CD8-positive, alpha-beta memory T cell (primary cell): Measurements from ENCODE around the gene LRBA. TPM values are rescaled to one million over a fixed set of nuclear protein-coding genes. Genes with fewer than 3 reads are reported as not detected.
A peak's percentile ranks its signal among the peaks of the same experiment; 100 is the strongest.

ENCODE experiments used
- CTCF ChIA-PET: fragments of 350-600 bp; sonication (Branson Sonifier 250); formaldehyde crosslinking; loops from one replicate; lab custom pipeline; 2021; ENCODE audit warnings: antibody characterized with exemption; lab: Charles Lee
- POLR2A ChIA-PET: fragments of 350-600 bp; sonication (Branson Sonifier 250); formaldehyde crosslinking; loops from one replicate; lab custom pipeline; 2021; ENCODE audit warnings: antibody characterized with exemption; lab: Charles Lee
- DNase-seq, 5 donors: peaks; one replicate each; pipeline versions ENCODE4 v3.0.0 to v3.0.0-alpha.2; 2020 to 2022; ENCODE audit warnings: mixed read lengths in 1 of 5
- H3K27ac ChIP-seq: one replicate; pipeline ENCODE4 v1.7.0; 2013; ENCODE audit warnings: low read depth, mild to moderate bottlenecking, low read length, moderate library complexity
- H3K27me3 ChIP-seq: 2 replicates; pipeline ENCODE4 v1.7.0; 2013; ENCODE audit warnings: low read length, mild to moderate bottlenecking; ENCODE audit not compliant: insufficient read depth, poor library complexity, severe bottlenecking
- H3K36me3 ChIP-seq: 2 replicates; pipeline ENCODE4 v1.7.0; 2013; ENCODE audit warnings: mild to moderate bottlenecking, low read length, moderate library complexity; ENCODE audit not compliant: insufficient read depth
- H3K4me1 ChIP-seq: 2 replicates; pipeline ENCODE4 v1.7.0; 2013; ENCODE audit warnings: mild to moderate bottlenecking, low read length, moderate library complexity; ENCODE audit not compliant: insufficient read depth
- H3K4me3 ChIP-seq: 2 replicates; pipeline ENCODE4 v1.7.0; 2013; ENCODE audit warnings: mild to moderate bottlenecking, low read length
- H3K9me3 ChIP-seq: 2 replicates; pipeline ENCODE4 v1.7.0; 2013; ENCODE audit warnings: mild to moderate bottlenecking, low read length
- H3K27ac Mint-ChIP-seq, 8 donors: one replicate each; pipeline ENCODE4 v1.8.0; 2020 to 2021; ENCODE audit warnings: mixed read lengths in 8 of 8, mild to moderate bottlenecking in 6 of 8, inconsistent platforms in 3 of 8, moderate library complexity in 3 of 8
- H3K27me3 Mint-ChIP-seq, 2 donors: one replicate each; pipeline ENCODE4 v1.8.0; 2020 to 2021; ENCODE audit warnings: mixed read lengths in 2 of 2, mild to moderate bottlenecking in 1 of 2, moderate library complexity in 1 of 2
- H3K36me3 Mint-ChIP-seq, 3 donors: one replicate each; pipeline ENCODE4 v1.8.0; 2020 to 2021; ENCODE audit warnings: mixed read lengths in 3 of 3, inconsistent platforms in 1 of 3, mild to moderate bottlenecking in 1 of 3
- H3K4me1 Mint-ChIP-seq, 3 donors: one replicate each; pipeline ENCODE4 v1.8.0; 2020 to 2021; ENCODE audit warnings: mixed read lengths in 3 of 3, inconsistent platforms in 1 of 3, mild to moderate bottlenecking in 1 of 3
- H3K4me3 Mint-ChIP-seq, 7 donors: one replicate each; pipeline ENCODE4 v1.8.0; 2020 to 2021; ENCODE audit warnings: mixed read lengths in 7 of 7, mild to moderate bottlenecking in 6 of 7, moderate library complexity in 4 of 7, inconsistent platforms in 2 of 7
- H3K9me3 Mint-ChIP-seq, 5 donors: one replicate each; pipeline ENCODE4 v1.8.0; 2020 to 2022; ENCODE audit warnings: mixed read lengths in 5 of 5, mild to moderate bottlenecking in 3 of 5, moderate library complexity in 2 of 5, inconsistent platforms in 1 of 5
- polyA plus RNA-seq: library from polyadenylated mRNA; unstranded; fragments of 300-500 nt; fragmentation: Illumina TruSeq; gene quantifications from one replicate; pipeline ENCODE4 v1.2.3, GENCODE V29; 2021
- total RNA-seq, 2 experiments: library from RNA; stranded (reverse); gene quantifications; one replicate each; pipeline ENCODE4 v1.2.3, GENCODE V29; 2021

Gene LRBA
- total and polyA plus RNA-seq, 3 experiments from 2014 or later, result 25.9 to 61.9 (median 56.4) TPM

DNA sequence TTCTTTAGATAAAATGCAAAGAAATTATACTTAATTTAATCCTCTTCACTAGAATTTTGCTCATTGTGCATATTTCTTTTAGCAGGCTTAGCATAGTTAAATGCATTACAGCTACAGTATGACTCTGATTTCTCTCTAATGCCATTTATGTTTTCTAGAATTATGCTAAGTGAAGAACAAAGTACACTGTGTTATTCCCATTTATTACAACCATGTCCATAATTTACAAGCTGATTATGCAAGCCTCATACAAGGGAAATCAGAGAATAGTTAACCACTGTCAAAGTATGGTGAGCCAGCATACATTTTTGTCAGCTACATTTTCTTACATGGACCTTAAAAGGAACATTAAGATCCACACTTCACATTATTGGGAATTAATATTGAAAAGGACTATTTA lies 334.0 kb downstream of the LRBA start:
- DNase-seq, result no peak
- no peaks in the 10 kb centered on the region for H3K4me1 ChIP-seq
- Mint-ChIP-seq H3K27me3 (no peaks in the 10 kb centered on the region), H3K27ac (no peak overlapping the region), H3K36me3 (peaks cover 10 to 50% (median 23%) of the 10 kb centered on the region in 3 donors), H3K9me3 (no peaks in the 10 kb centered on the region), H3K4me1 (peaks cover 3 to 6% (median 5%) of the 10 kb centered on the region in 3 donors), H3K4me3 (no peak overlapping the region)
- no peaks in the 10 kb centered on the region for H3K27me3 ChIP-seq
- ChIA-PET CTCF (no interaction called here), POLR2A (no interaction called here)
- H3K27ac ChIP-seq, result no peak overlapping the region
- no peaks in the 10 kb centered on the region for H3K36me3 ChIP-seq
- no peaks in the 10 kb centered on the region for H3K9me3 ChIP-seq
- no peak overlapping the region for H3K4me3 ChIP-seq

- POLR2A ChIA-PET, result no interaction called here
Observed at GRCh38 chr4:150680651-150681050, 334.4 kb downstream of the LRBA start.

DNA sequence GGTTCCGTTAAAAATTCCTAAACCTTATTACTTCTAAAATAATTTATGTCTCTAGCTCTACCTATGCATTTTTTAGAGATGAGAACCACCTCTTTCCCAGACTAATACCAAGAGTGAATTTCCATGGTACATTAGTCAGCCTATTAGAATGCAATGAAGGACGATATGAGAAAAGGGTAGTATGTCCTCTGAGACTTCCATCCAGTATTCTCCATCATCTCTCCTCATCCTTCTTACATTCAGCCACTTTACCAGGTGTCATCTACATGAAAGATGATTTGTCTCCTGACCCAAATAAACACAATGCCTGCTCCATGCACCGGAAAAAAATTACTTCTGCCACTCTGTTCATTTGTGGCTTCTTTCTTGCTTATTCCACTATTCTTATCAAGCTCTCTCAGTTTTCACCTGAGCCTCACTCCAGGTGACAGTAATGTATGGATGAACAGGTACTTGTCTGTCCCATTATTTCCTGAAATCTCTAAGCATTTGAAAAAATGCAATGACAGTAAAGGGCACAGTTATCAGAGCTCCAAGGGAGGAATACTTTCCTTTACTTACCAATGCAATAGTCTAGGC lies 335.2 kb downstream of the LRBA start:
- Histone ChIP-seq H3K4me3 (no peak overlapping the region), H3K27me3 (no peaks in the 10 kb centered on the region), H3K9me3 (no peaks in the 10 kb centered on the region), H3K27ac (no peak overlapping the region), H3K36me3 (no peaks in the 10 kb centered on the region), H3K4me1 (no peaks in the 10 kb centered on the region)
- ChIA-PET CTCF (no interaction called here), POLR2A (no interaction called here)
- Mint-ChIP-seq H3K27me3 (no peaks in the 10 kb centered on the region), H3K4me3 (no peak overlapping the region), H3K27ac (no peak overlapping the region), H3K9me3 (no peaks in the 10 kb centered on the region), H3K36me3 (peaks cover 7 to 46% (median 21%) of the 10 kb centered on the region in 3 donors), H3K4me1 (peaks cover 1 to 5% (median 4%) of the 10 kb centered on the region in 3 donors)
- no peak for DNase-seq

More at GRCh38 chr4:150680651-150681050, 334.4 kb downstream of the LRBA start:
- Mint-ChIP-seq H3K9me3 (no peaks in the 10 kb centered on the region), H3K4me1 (peaks cover 2 to 6% (median 5%) of the 10 kb centered on the region in 3 donors), H3K4me3 (no peak overlapping the region), H3K27ac (no peak overlapping the region), H3K36me3 (peaks cover 8 to 49% (median 23%) of the 10 kb centered on the region in 3 donors), H3K27me3 (no peaks in the 10 kb centered on the region)
- no peaks in the 10 kb centered on the region for H3K4me1 ChIP-seq
- no peaks in the 10 kb centered on the region for H3K27me3 ChIP-seq
- no peaks in the 10 kb centered on the region for H3K36me3 ChIP-seq
- CTCF ChIA-PET, result no interaction called here
- no peak overlapping the region for H3K27ac ChIP-seq
- no peaks in the 10 kb centered on the region for H3K9me3 ChIP-seq
- DNase-seq, result no peak
- no peak overlapping the region for H3K4me3 ChIP-seq

DNA sequence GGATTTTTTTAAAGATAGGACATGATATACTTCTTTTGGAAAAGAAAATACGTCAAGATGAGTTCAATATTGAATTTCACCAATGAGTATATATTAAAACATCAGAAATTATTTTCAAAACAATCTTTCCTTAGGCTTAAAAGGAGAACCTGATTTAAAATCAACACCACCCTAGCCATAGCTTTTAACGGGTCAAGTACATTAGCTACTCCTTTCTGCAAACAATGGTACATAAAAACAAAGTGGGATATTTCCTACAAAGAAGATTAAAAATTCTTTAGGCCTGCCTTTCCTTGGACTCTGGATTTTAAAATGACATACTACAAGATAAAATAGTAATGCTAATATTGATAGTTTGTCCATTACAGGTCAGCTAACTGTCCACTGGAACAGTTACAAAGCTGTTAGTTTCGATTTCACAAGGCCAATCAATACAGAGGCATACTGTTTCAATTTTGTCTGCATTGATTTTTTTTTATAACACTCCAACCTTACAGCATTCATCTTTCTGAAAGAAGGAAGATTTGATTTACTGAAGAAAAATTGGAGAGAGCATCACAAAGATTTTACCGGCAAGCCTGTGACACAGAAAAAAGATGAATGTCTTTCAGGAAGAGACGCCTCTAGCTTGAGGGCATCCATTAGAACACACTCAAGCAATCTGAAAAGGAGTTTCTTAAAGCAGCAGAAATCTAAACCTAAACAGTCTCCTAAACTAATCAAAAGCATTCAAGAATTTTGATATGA lies 335.9 kb downstream of the LRBA start:
- no peaks in the 10 kb centered on the region for H3K4me1 ChIP-seq
- H3K27me3 ChIP-seq, result no peaks in the 10 kb centered on the region
- ChIA-PET POLR2A (no interaction called here), CTCF (no interaction called here)
- no peaks in the 10 kb centered on the region for H3K9me3 ChIP-seq
- no peak overlapping the region for H3K4me3 ChIP-seq
- no peaks in the 10 kb centered on the region for H3K36me3 ChIP-seq
- no peak overlapping the region for H3K27ac ChIP-seq
- H3K4me1 Mint-ChIP-seq, result peaks cover 0 to 3% (median 1%) of the 10 kb centered on the region in 3 donors
- no peak overlapping the region for H3K4me3 Mint-ChIP-seq
- H3K9me3 Mint-ChIP-seq, result no peaks in the 10 kb centered on the region
- H3K27ac Mint-ChIP-seq, result no peak overlapping the region
- DNase-seq, result no peak
- peaks cover 7 to 43% (median 21%) of the 10 kb centered on the region in 3 donors for H3K36me3 Mint-ChIP-seq
- H3K27me3 Mint-ChIP-seq, result no peaks in the 10 kb centered on the region

DNA sequence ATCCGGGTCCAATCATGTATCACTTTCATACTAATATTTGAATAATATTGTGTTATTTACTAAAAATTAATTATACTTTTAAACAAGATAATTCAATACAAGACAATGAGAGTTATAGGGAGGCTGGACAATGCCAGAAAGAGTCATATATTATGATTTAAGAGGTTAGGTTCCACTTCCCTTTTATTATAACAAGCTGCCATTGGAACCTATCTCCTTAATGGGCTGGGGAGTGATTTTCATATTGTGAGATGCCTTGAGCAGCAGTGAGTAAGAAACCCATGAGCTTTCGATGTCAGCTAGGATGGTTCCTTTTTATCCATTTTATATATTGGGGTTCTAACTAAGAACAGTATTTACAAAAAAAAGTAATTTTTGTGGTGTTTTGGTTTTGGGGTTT lies 341.3 kb downstream of the LRBA start:
- H3K4me1 ChIP-seq, result no peaks in the 10 kb centered on the region
- no peaks in the 10 kb centered on the region for H3K27me3 Mint-ChIP-seq
- DNase-seq, result no peak
- H3K4me1 Mint-ChIP-seq, result peaks cover 0 to 5% (median 3%) of the 10 kb centered on the region in 3 donors
- no peaks in the 10 kb centered on the region for H3K9me3 Mint-ChIP-seq
- POLR2A ChIA-PET, result no interaction called here
- H3K27me3 ChIP-seq, result no peaks in the 10 kb centered on the region
- CTCF ChIA-PET, result no interaction called here
- H3K4me3 Mint-ChIP-seq, result no peak overlapping the region
- no peaks in the 10 kb centered on the region for H3K9me3 ChIP-seq
- no peak overlapping the region for H3K4me3 ChIP-seq
- H3K36me3 Mint-ChIP-seq, result peaks cover 3 to 14% (median 6%) of the 10 kb centered on the region in 3 donors
- H3K27ac Mint-ChIP-seq, result no peak overlapping the region
- no peaks in the 10 kb centered on the region for H3K36me3 ChIP-seq
- no peak overlapping the region for H3K27ac ChIP-seq

GRCh38 chr4:150668824-150669223 lies 346.3 kb downstream of the LRBA start:
- H3K4me1 ChIP-seq, result no peaks in the 10 kb centered on the region
- no peaks in the 10 kb centered on the region for H3K9me3 ChIP-seq
- H3K27ac Mint-ChIP-seq, result no peak overlapping the region
- no peaks in the 10 kb centered on the region for H3K36me3 ChIP-seq
- DNase-seq, result no peak
- H3K4me3 Mint-ChIP-seq, result no peak overlapping the region
- no peaks in the 10 kb centered on the region for H3K27me3 Mint-ChIP-seq
- no peaks in the 10 kb centered on the region for H3K27me3 ChIP-seq
- H3K4me1 Mint-ChIP-seq, result peaks cover 0 to 9% (median 2%) of the 10 kb centered on the region in 3 donors
- ChIA-PET POLR2A (no interaction called here), CTCF (no interaction called here)
- H3K9me3 Mint-ChIP-seq, result no peaks in the 10 kb centered on the region
- H3K4me3 ChIP-seq, result no peak overlapping the region
- H3K27ac ChIP-seq, result no peak overlapping the region
- peaks cover 0 to 20% (median 13%) of the 10 kb centered on the region in 3 donors for H3K36me3 Mint-ChIP-seq

DNA sequence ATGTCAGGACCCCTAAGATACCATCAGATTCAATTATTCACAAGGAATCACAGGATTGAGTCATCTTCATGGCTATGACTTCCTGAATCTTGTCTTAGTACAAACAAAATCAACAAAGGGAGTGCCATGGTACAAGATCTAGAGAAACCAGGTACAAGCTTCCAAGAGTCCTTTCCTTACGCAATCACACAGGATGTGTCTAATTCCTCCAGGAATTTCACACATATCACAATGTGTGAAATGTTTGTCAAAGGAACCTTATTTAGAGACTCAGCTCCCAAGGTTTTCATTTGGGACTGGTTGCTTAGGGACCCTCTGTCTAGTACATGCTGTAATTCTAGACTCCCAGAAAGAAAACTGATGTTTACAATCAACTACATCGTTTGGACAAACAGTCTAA lies 350.1 kb downstream of the LRBA start:
- ChIA-PET POLR2A (no interaction called here), CTCF (no interaction called here)
- no peaks in the 10 kb centered on the region for H3K9me3 ChIP-seq
- no peak overlapping the region for H3K4me3 Mint-ChIP-seq
- no peak for DNase-seq
- no peaks in the 10 kb centered on the region for H3K27me3 Mint-ChIP-seq
- H3K27me3 ChIP-seq, result no peaks in the 10 kb centered on the region
- no peak overlapping the region for H3K27ac ChIP-seq
- H3K36me3 Mint-ChIP-seq, result peaks cover 0 to 24% (median 13%) of the 10 kb centered on the region in 3 donors
- no peak overlapping the region for H3K27ac Mint-ChIP-seq
- H3K4me1 Mint-ChIP-seq, result peaks cover 0 to 4% (median 4%) of the 10 kb centered on the region in 3 donors
- no peaks in the 10 kb centered on the region for H3K4me1 ChIP-seq
- no peaks in the 10 kb centered on the region for H3K9me3 Mint-ChIP-seq
- H3K4me3 ChIP-seq, result no peak overlapping the region
- no peaks in the 10 kb centered on the region for H3K36me3 ChIP-seq

DNA sequence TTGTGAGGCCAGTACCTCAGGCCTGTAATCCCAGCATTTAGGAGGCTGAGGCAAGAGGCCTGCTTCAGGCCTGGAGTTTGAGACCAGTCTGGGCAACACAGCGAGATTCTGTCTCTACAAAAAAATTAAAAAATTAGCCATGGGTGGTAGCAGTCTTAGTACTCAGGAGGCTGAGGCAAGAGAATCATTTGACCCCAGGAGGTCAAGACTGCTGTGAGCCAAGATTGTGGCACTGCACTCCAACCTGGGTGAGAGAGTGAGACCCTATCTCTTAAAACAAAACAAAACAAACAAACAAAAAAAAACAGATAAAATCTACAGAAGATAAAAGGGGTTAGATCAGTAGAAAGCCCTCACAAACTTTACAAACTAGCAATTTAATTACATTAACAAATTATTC lies 352.4 kb downstream of the LRBA start:
- H3K4me1 ChIP-seq, result no peaks in the 10 kb centered on the region
- Mint-ChIP-seq H3K36me3 (peaks cover 0 to 18% (median 12%) of the 10 kb centered on the region in 3 donors), H3K27me3 (no peaks in the 10 kb centered on the region), H3K4me3 (no peak overlapping the region), H3K9me3 (no peaks in the 10 kb centered on the region), H3K4me1 (peaks cover 0 to 4% (median 2%) of the 10 kb centered on the region in 3 donors), H3K27ac (peak overlapping the region in 1 of 8 donors; percentile 28)
- H3K4me3 ChIP-seq, result no peak overlapping the region
- H3K27ac ChIP-seq, result no peak overlapping the region
- CTCF ChIA-PET, result no interaction called here
- no peaks in the 10 kb centered on the region for H3K9me3 ChIP-seq
- DNase-seq, result no peak
- POLR2A ChIA-PET, result no interaction called here
- H3K36me3 ChIP-seq, result no peaks in the 10 kb centered on the region
- H3K27me3 ChIP-seq, result no peaks in the 10 kb centered on the region
